WTC11 (cell line): Measurements from ENCODE around the gene HPSE2. TPM values are rescaled to one million over a fixed set of nuclear protein-coding genes. Genes with fewer than 3 reads are reported as not detected.

ENCODE experiments used
- ATAC-seq: fragments of 200-7000 bp; cut with Tn5 transposase; 2 replicates; pipeline ENCODE4 v1.10.0; 2021; ENCODE audit warnings: mild to moderate bottlenecking, moderate library complexity
- CTCF ChIA-PET: fragments of 300-600 bp; sonication (Branson Sonifier 250); formaldehyde crosslinking; loops from one replicate; lab custom pipeline; 2021; ENCODE audit warnings: antibody characterized with exemption; lab: Charles Lee
- POLR2A ChIA-PET: fragments of 350-600 bp; sonication (Branson Sonifier 250); formaldehyde crosslinking; loops from one replicate; lab custom pipeline; 2021; ENCODE audit warnings: antibody characterized with exemption; lab: Charles Lee
- DNase-seq: peaks from one replicate; pipeline ENCODE4 v3.0.0; 2021; ENCODE audit warnings: low spot score
- H3K27ac Mint-ChIP-seq: 2 replicates; pipeline ENCODE4 v1.8.0; 2021; ENCODE audit warnings: mixed read lengths
- H3K27me3 Mint-ChIP-seq: 2 replicates; pipeline ENCODE4 v1.8.0; 2021; ENCODE audit warnings: low read depth, mild to moderate bottlenecking, moderate library complexity, mixed read lengths
- H3K36me3 Mint-ChIP-seq: 2 replicates; pipeline ENCODE4 v1.8.0; 2021; ENCODE audit warnings: mixed read lengths
- H3K4me1 Mint-ChIP-seq: 2 replicates; pipeline ENCODE4 v1.8.0; 2022; ENCODE audit warnings: mixed read lengths
- H3K4me3 Mint-ChIP-seq: 2 replicates; pipeline ENCODE4 v1.8.0; 2021; ENCODE audit warnings: mild to moderate bottlenecking, moderate library complexity, mixed read lengths
- H3K9me3 Mint-ChIP-seq: 2 replicates; pipeline ENCODE4 v1.8.0; 2021; ENCODE audit warnings: mixed read lengths
- ATF3 ChIP-seq: sonication (generic); formaldehyde crosslinking; conservative IDR thresholded peaks from 2 replicates; pipeline ENCODE4 v1.8.1; 2022; ENCODE audit warnings: mild to moderate bottlenecking, missing genetic modification reagents
- CREM ChIP-seq: sonication (generic); formaldehyde crosslinking; IDR thresholded peaks from 2 replicates; pipeline ENCODE4 v1.8.1; 2022; ENCODE audit warnings: mild to moderate bottlenecking, missing genetic modification reagents, moderate library complexity
- GTF2I ChIP-seq: fragments of 250-450 bp; sonication (Bioruptor Pico); conservative IDR thresholded peaks from 2 replicates; pipeline ENCODE4 v1.4.0; 2021; ENCODE audit warnings: mild to moderate bottlenecking
- MYBL2 ChIP-seq: sonication (generic); formaldehyde crosslinking; IDR thresholded peaks from 2 replicates; pipeline ENCODE4 v1.8.1; 2023; ENCODE audit warnings: mild to moderate bottlenecking, moderate library complexity, missing genetic modification reagents
- NFE2L1 ChIP-seq: sonication (generic); formaldehyde crosslinking; IDR thresholded peaks from 2 replicates; pipeline ENCODE4 v1.8.1; 2023; ENCODE audit warnings: missing genetic modification reagents
- RORB ChIP-seq: fragments of 250-450 bp; sonication (Bioruptor Pico); IDR thresholded peaks from 2 replicates; pipeline ENCODE4 v1.9.0; 2021; ENCODE audit warnings: mild to moderate bottlenecking
- STAT6 ChIP-seq: sonication (generic); formaldehyde crosslinking; conservative IDR thresholded peaks from 2 replicates; pipeline ENCODE4 v1.8.1; 2023; ENCODE audit warnings: mild to moderate bottlenecking, low read depth, missing genetic modification reagents, moderate library complexity
- TCF7 ChIP-seq: sonication (generic); formaldehyde crosslinking; IDR thresholded peaks from 2 replicates; pipeline ENCODE4 v1.8.0; 2022; ENCODE audit warnings: mild to moderate bottlenecking, low read depth, missing genetic modification reagents, moderate library complexity
- TEAD4 ChIP-seq: sonication (generic); formaldehyde crosslinking; IDR thresholded peaks from 2 replicates; pipeline ENCODE4 v1.8.0; 2022; ENCODE audit warnings: mild to moderate bottlenecking, missing genetic modification reagents
- USF1 ChIP-seq: sonication (generic); formaldehyde crosslinking; IDR thresholded peaks from 2 replicates; pipeline ENCODE4 v1.8.0; 2022; ENCODE audit warnings: mild to moderate bottlenecking, missing genetic modification reagents
- ZNF121 ChIP-seq: sonication (generic); formaldehyde crosslinking; IDR thresholded peaks from 2 replicates; pipeline ENCODE4 v1.8.0; 2023; ENCODE audit warnings: missing genetic modification reagents
- ZNF263 ChIP-seq: sonication (generic); formaldehyde crosslinking; IDR thresholded peaks from 2 replicates; pipeline ENCODE4 v1.8.1; 2022; ENCODE audit warnings: low read depth, mild to moderate bottlenecking, moderate library complexity, missing genetic modification reagents
- ZNF416 ChIP-seq: fragments of 250-450 bp; sonication (Bioruptor Pico); IDR thresholded peaks from 2 replicates; pipeline ENCODE4 v1.9.0; 2021; ENCODE audit warnings: mild to moderate bottlenecking, inconsistent platforms
- ZNF423 ChIP-seq: fragments of 250-450 bp; sonication (Bioruptor Pico); IDR thresholded peaks from 2 replicates; pipeline ENCODE4 v2.1.2; 2022; ENCODE audit warnings: mild to moderate bottlenecking, moderate library complexity
- ZNF532 ChIP-seq: fragments of 250-450 bp; sonication (Bioruptor Pico); IDR thresholded peaks from 2 replicates; pipeline ENCODE4 v1.9.0; 2021; ENCODE audit warnings: mild to moderate bottlenecking, borderline replicate concordance
- total RNA-seq: library from RNA; stranded (reverse); gene quantifications from 3 replicates; pipeline ENCODE4 v1.2.3, GENCODE V29; 2021

HPSE2 gene
- total RNA-seq, 1 experiment from 2014 or later: 0.66 TPM

GRCh38 chr10:98572594-98572993 is 663.1 kb downstream of the HPSE2 start (continued):
- TF ChIP-seq ZNF532 (no peak), CREM (CRISPR knock-in tag) (no peak), ATF3 (CRISPR knock-in tag) (no peak), STAT6 (CRISPR knock-in tag) (no peak), GTF2I (CRISPR knock-in tag) (no peak), ZNF416 (CRISPR knock-in tag) (no peak), ZNF423 (no peak), TCF7 (no peak), RORB (CRISPR knock-in tag) (no peak), USF1 (CRISPR knock-in tag) (no peak)

GRCh38 chr10:98570834-98571233 is 664.8 kb downstream of the HPSE2 start:
- Mint-ChIP-seq H3K27me3 (no peaks in the 10 kb centered on the region), H3K27ac (no peak overlapping the region), H3K9me3 (no peaks in the 10 kb centered on the region), H3K36me3 (no peaks in the 10 kb centered on the region), H3K4me1 (no peaks in the 10 kb centered on the region), H3K4me3 (no peak overlapping the region)
- DNase-seq: no peak
- ChIA-PET POLR2A (no interaction called here), CTCF (no interaction called here)
- ATAC-seq: no peak
- TF ChIP-seq ZNF263 (CRISPR knock-in tag): no peak
- TF ChIP-seq ZNF121: no peak
- no peak for TF ChIP-seq MYBL2 (CRISPR knock-in tag)
- no peak for TF ChIP-seq ZNF532
- no peak for TF ChIP-seq NFE2L1 (CRISPR knock-in tag)
- no peak for TF ChIP-seq TEAD4 (CRISPR knock-in tag)
